Measurements from ENCODE around the gene LIPT2.
"Not testable (repeated sequence)": the region's sequence is repeated elsewhere in the genome, so short reads cannot be mapped to it uniquely, and the experiment has no call there.

LIPT2 gene

DNA sequence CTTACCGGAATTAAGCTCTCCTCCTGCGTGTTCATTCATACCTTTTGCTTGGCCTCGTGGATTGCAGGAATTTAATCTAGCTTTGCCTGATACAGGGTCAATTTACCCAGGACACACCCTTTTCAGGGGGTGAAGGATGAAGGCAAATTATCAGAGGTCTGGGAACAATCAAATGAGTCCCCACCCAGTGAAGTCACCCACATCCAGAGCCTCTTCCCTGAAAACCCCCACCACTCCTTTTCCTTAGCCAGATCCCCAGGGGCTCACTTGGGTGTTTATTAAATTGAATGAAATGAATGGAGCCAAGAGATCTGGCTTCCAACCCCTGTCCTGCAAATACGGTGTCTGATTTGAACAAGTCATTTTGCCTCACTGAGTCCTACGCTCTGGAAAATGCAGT is 31.0 kb upstream of the LIPT2 start:
- H3K9ac ChIP-seq (ENCODE audit: low read length): no peak overlapping the region
- no peak overlapping the region for H3K27ac ChIP-seq (ENCODE audit: low read depth, low read length)
- H3K4me1 ChIP-seq (ENCODE audit: control insufficient read depth, insufficient read depth, low read length): no peaks in the 10 kb centered on the region

GRCh38 chr11:74522776-74523175 is 29.3 kb upstream of the LIPT2 start:
- Histone ChIP-seq H3K36me3 (ENCODE audit: control insufficient read depth, insufficient read depth, low read length) (no peaks in the 10 kb centered on the region), H3K9ac (ENCODE audit: low read length) (no peak overlapping the region), H3K27me3 (ENCODE audit: control insufficient read depth, insufficient read depth, low read length) (no peaks in the 10 kb centered on the region), H3K27ac (ENCODE audit: low read depth, low read length) (no peak overlapping the region), H3K4me3 (ENCODE audit: low read depth, low read length) (no peak overlapping the region), H3K9me3 (ENCODE audit: control insufficient read depth, insufficient read depth, low read depth, low read length) (no peaks in the 10 kb centered on the region), H3K4me1 (ENCODE audit: control insufficient read depth, insufficient read depth, low read length) (no peaks in the 10 kb centered on the region)

More for the DNA sequence above, 31.0 kb upstream of the LIPT2 start:
- H3K4me3 ChIP-seq (ENCODE audit: low read depth, low read length): no peak overlapping the region
- no peaks in the 10 kb centered on the region for H3K27me3 ChIP-seq (ENCODE audit: control insufficient read depth, insufficient read depth, low read length)
- H3K9me3 ChIP-seq (ENCODE audit: control insufficient read depth, insufficient read depth, low read depth, low read length): no peaks in the 10 kb centered on the region
- no peaks in the 10 kb centered on the region for H3K36me3 ChIP-seq (ENCODE audit: control insufficient read depth, insufficient read depth, low read length)

GRCh38 chr11:74521666-74522252 is 28.2 kb upstream of the LIPT2 start:
- Histone ChIP-seq H3K4me3 (ENCODE audit: low read depth, low read length) (no peak overlapping the region), H3K27me3 (ENCODE audit: control insufficient read depth, insufficient read depth, low read length) (no peaks in the 10 kb centered on the region), H3K4me1 (ENCODE audit: control insufficient read depth, insufficient read depth, low read length) (no peaks in the 10 kb centered on the region), H3K36me3 (ENCODE audit: control insufficient read depth, insufficient read depth, low read length) (no peaks in the 10 kb centered on the region), H3K27ac (ENCODE audit: low read depth, low read length) (no peak overlapping the region), H3K9ac (ENCODE audit: low read length) (no peak overlapping the region), H3K9me3 (ENCODE audit: control insufficient read depth, insufficient read depth, low read depth, low read length) (no peaks in the 10 kb centered on the region)

DNA sequence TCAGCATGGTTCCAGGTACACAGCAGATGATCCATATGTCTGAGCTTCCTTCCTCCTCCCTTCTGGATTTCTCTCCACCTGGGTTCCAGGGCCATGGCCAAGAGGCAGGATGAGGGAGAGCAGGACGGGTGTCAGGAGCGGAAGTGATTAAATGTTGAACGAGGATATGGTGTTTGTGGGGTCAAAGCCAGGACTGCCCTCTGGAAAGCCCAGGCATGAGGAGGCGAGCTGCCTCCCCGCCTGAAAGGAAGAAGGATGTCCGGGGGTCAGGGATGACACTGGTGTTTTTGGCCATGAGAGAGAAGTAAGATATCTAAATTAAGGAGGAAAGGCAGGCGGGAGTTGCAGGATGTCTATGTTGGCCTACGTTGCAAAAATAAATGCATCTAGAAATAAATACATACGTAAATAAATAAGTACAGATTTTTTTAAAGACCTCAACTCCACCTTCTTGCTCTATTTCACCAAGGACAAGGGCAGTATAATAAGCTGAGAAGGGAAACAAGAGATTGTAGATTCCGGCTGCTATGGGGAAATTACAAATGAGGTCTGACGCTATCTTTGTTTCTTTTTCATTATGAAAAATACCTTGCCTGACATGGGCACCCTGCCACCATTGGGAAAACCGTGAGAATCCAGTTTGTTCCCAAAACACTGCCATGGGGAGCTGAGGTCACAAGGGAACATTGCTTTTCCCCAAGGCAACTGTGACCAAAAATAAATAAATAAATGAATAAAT is 27.6 kb upstream of the LIPT2 start:
- no peaks in the 10 kb centered on the region for H3K27me3 ChIP-seq (ENCODE audit: control insufficient read depth, insufficient read depth, low read length)
- no peaks in the 10 kb centered on the region for H3K9me3 ChIP-seq (ENCODE audit: control insufficient read depth, insufficient read depth, low read depth, low read length)
- no peak overlapping the region for H3K9ac ChIP-seq (ENCODE audit: low read length)
- H3K36me3 ChIP-seq (ENCODE audit: control insufficient read depth, insufficient read depth, low read length): no peaks in the 10 kb centered on the region
- no peak overlapping the region for H3K4me3 ChIP-seq (ENCODE audit: low read depth, low read length)
- no peak overlapping the region for H3K27ac ChIP-seq (ENCODE audit: low read depth, low read length)
- H3K4me1 ChIP-seq (ENCODE audit: control insufficient read depth, insufficient read depth, low read length): no peaks in the 10 kb centered on the region

GRCh38 chr11:74520316-74520715 is 26.8 kb upstream of the LIPT2 start:
- no peaks in the 10 kb centered on the region for H3K36me3 ChIP-seq (ENCODE audit: control insufficient read depth, insufficient read depth, low read length)
- no peak overlapping the region for H3K4me3 ChIP-seq (ENCODE audit: low read depth, low read length)
- no peaks in the 10 kb centered on the region for H3K27me3 ChIP-seq (ENCODE audit: control insufficient read depth, insufficient read depth, low read length)
- H3K9ac ChIP-seq (ENCODE audit: low read length): no peak overlapping the region
- no peaks in the 10 kb centered on the region for H3K9me3 ChIP-seq (ENCODE audit: control insufficient read depth, insufficient read depth, low read depth, low read length)
- H3K4me1 ChIP-seq (ENCODE audit: control insufficient read depth, insufficient read depth, low read length): no peaks in the 10 kb centered on the region
- no peak overlapping the region for H3K27ac ChIP-seq (ENCODE audit: low read depth, low read length)

DNA sequence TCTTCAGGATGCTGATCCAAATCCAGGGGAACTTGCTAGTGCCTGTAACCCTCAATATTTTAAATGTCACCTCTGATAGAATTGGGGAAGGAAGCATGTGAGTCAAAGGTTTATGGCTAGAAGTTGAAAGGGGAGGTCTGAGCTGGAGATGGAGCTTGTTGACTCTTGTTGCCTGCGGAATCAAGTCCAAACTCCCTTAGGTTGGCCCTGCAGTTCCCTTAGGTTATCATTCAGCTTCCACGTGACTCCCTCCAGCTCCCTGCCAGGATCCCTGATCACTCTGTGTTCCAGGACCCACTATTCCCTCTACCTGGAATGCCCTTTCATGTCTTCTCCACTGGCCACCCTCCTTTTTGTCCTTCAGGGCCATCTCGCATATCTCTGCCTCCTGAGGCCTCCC is 26.2 kb upstream of the LIPT2 start:
- Histone ChIP-seq H3K4me3 (ENCODE audit: low read depth, low read length) (no peak overlapping the region), H3K4me1 (ENCODE audit: control insufficient read depth, insufficient read depth, low read length) (no peaks in the 10 kb centered on the region), H3K27ac (ENCODE audit: low read depth, low read length) (no peak overlapping the region), H3K9ac (ENCODE audit: low read length) (no peak overlapping the region), H3K27me3 (ENCODE audit: control insufficient read depth, insufficient read depth, low read length) (no peaks in the 10 kb centered on the region), H3K36me3 (ENCODE audit: control insufficient read depth, insufficient read depth, low read length) (no peaks in the 10 kb centered on the region), H3K9me3 (ENCODE audit: control insufficient read depth, insufficient read depth, low read depth, low read length) (no peaks in the 10 kb centered on the region)

GRCh38 chr11:74517592-74517991 is 24.1 kb upstream of the LIPT2 start:
- not testable (repeated sequence) for H3K4me3 ChIP-seq (ENCODE audit: low read depth, low read length); H3K27ac ChIP-seq (ENCODE audit: low read depth, low read length); H3K9me3 ChIP-seq (ENCODE audit: control insufficient read depth, insufficient read depth, low read depth, low read length); H3K36me3 ChIP-seq (ENCODE audit: control insufficient read depth, insufficient read depth, low read length); H3K4me1 ChIP-seq (ENCODE audit: control insufficient read depth, insufficient read depth, low read length); H3K27me3 ChIP-seq (ENCODE audit: control insufficient read depth, insufficient read depth, low read length); H3K9ac ChIP-seq (ENCODE audit: low read length)

DNA sequence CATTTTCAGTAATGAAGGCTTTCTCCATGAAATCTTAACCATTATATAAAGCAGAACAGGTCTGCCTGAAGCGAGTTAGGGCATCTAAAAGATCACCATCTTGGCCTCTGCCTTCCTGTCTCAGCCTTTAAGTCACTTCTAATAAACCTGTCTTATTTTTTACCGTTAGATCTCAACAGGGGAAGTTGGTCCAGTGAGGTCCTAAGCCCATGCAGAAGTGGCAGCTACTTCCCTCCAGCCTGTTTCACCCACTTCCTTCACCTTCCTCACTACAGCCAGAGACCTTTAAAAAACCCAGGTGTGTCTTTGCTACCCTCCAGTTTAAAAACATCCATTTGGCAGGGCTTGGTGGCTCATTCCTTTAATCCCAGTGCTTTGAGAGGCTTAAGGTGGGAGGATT is 14.1 kb upstream of the LIPT2 start:
- Histone ChIP-seq H3K27ac (ENCODE audit: low read depth, low read length) (no peak overlapping the region), H3K36me3 (ENCODE audit: control insufficient read depth, insufficient read depth, low read length) (no peaks in the 10 kb centered on the region), H3K4me1 (ENCODE audit: control insufficient read depth, insufficient read depth, low read length) (no peaks in the 10 kb centered on the region), H3K9ac (ENCODE audit: low read length) (no peak overlapping the region), H3K4me3 (ENCODE audit: low read depth, low read length) (no peak overlapping the region), H3K9me3 (ENCODE audit: control insufficient read depth, insufficient read depth, low read depth, low read length) (peaks cover 6% of the 10 kb centered on the region), H3K27me3 (ENCODE audit: control insufficient read depth, insufficient read depth, low read length) (no peaks in the 10 kb centered on the region)

GRCh38 chr11:74506823-74507222 is 13.3 kb upstream of the LIPT2 start:
- Histone ChIP-seq H3K36me3 (ENCODE audit: control insufficient read depth, insufficient read depth, low read length) (no peaks in the 10 kb centered on the region), H3K4me1 (ENCODE audit: control insufficient read depth, insufficient read depth, low read length) (no peaks in the 10 kb centered on the region), H3K27ac (ENCODE audit: low read depth, low read length) (no peak overlapping the region), H3K4me3 (ENCODE audit: low read depth, low read length) (no peak overlapping the region), H3K9ac (ENCODE audit: low read length) (no peak overlapping the region), H3K27me3 (ENCODE audit: control insufficient read depth, insufficient read depth, low read length) (no peaks in the 10 kb centered on the region), H3K9me3 (ENCODE audit: control insufficient read depth, insufficient read depth, low read depth, low read length) (peaks cover 13% of the 10 kb centered on the region)

- no peaks in the 10 kb centered on the region for H3K27me3 ChIP-seq (ENCODE audit: control insufficient read depth, insufficient read depth, low read length)
- no peak overlapping the region for H3K9ac ChIP-seq (ENCODE audit: low read length)
- H3K36me3 ChIP-seq (ENCODE audit: control insufficient read depth, insufficient read depth, low read length): no peaks in the 10 kb centered on the region
- H3K9me3 ChIP-seq (ENCODE audit: control insufficient read depth, insufficient read depth, low read depth, low read length): peaks cover 20% of the 10 kb centered on the region
- no peak overlapping the region for H3K4me3 ChIP-seq (ENCODE audit: low read depth, low read length)
- H3K4me1 ChIP-seq (ENCODE audit: control insufficient read depth, insufficient read depth, low read length): no peaks in the 10 kb centered on the region
- no peak overlapping the region for H3K27ac ChIP-seq (ENCODE audit: low read depth, low read length)
Measured at GRCh38 chr11:74505911-74506310, 12.4 kb upstream of the LIPT2 start.

GRCh38 chr11:74504100-74504691 is 10.7 kb upstream of the LIPT2 start:
- no peaks in the 10 kb centered on the region for H3K27me3 ChIP-seq (ENCODE audit: control insufficient read depth, insufficient read depth, low read length)
- no peak overlapping the region for H3K9ac ChIP-seq (ENCODE audit: low read length)
- H3K4me1 ChIP-seq (ENCODE audit: control insufficient read depth, insufficient read depth, low read length): no peaks in the 10 kb centered on the region
- peaks cover 21% of the 10 kb centered on the region for H3K9me3 ChIP-seq (ENCODE audit: control insufficient read depth, insufficient read depth, low read depth, low read length)
- H3K36me3 ChIP-seq (ENCODE audit: control insufficient read depth, insufficient read depth, low read length): no peaks in the 10 kb centered on the region
- no peak overlapping the region for H3K27ac ChIP-seq (ENCODE audit: low read depth, low read length)
- no peak overlapping the region for H3K4me3 ChIP-seq (ENCODE audit: low read depth, low read length)

Measured in HUES6 (cell line).